CD4-positive, alpha-beta T cell (primary cell): ENCODE results near the gene TTLL1. TPM values are rescaled to one million over a fixed set of nuclear protein-coding genes. Genes with fewer than 3 reads are reported as not detected.

ENCODE experiments used
- ATAC-seq: fragments of 200-7000 bp; cut with Tn5 transposase; one replicate; pipeline ENCODE4 v1.10.0; 2022; ENCODE audit warnings: mild to moderate bottlenecking; ENCODE audit not compliant: poor library complexity
- CTCF ChIA-PET: fragments of 350-600 bp; sonication (Branson Sonifier 250); formaldehyde crosslinking; loops from one replicate; lab custom pipeline; 2021; ENCODE audit warnings: antibody characterized with exemption, inconsistent platforms; lab: Charles Lee
- POLR2A ChIA-PET: fragments of 350-600 bp; sonication (Branson Sonifier 250); formaldehyde crosslinking; loops from one replicate; lab custom pipeline; 2021; ENCODE audit warnings: antibody characterized with exemption, inconsistent platforms; lab: Charles Lee
- DNase-seq, 14 experiments: peaks; one replicate each; pipeline ENCODE4 v3.0.0-alpha.2; 2013 to 2020; ENCODE audit warnings: mixed read lengths in 2 of 14
- H3K27ac ChIP-seq, 2 donors: one replicate each; pipeline versions ENCODE4 v1.5.1 to v1.7.0; 2013; ENCODE audit warnings: low read length in 2 of 2, low read depth in 1 of 2, mild to moderate bottlenecking in 1 of 2
- H3K27me3 ChIP-seq, 2 experiments: 1 replicate in 1 of 2; 2 replicates in 1 of 2; pipeline versions ENCODE4 v1.6.1 to v1.7.0; 2013; ENCODE audit warnings: low read length in 2 of 2, control low read depth in 1 of 2, mild to moderate bottlenecking in 1 of 2, moderate library complexity in 1 of 2; ENCODE audit not compliant: insufficient read depth in 2 of 2, control insufficient read depth in 1 of 2
- H3K36me3 ChIP-seq: one replicate; pipeline ENCODE4 v1.6.1; 2013; ENCODE audit warnings: low read length, control low read depth; ENCODE audit not compliant: insufficient read depth
- H3K4me1 ChIP-seq: one replicate; pipeline ENCODE4 v1.6.1; 2013; ENCODE audit warnings: low read length, control low read depth; ENCODE audit not compliant: insufficient read depth
- H3K4me3 ChIP-seq: one replicate; pipeline ENCODE4 v1.5.1; 2013; ENCODE audit warnings: mild to moderate bottlenecking, low read length, moderate library complexity
- H3K9me3 ChIP-seq, 2 experiments: 1 replicate in 1 of 2; 2 replicates in 1 of 2; pipeline versions ENCODE4 v1.6.1 to v1.7.0; 2013; ENCODE audit warnings: low read length in 2 of 2, mild to moderate bottlenecking in 2 of 2, control low read depth in 1 of 2, moderate library complexity in 1 of 2; ENCODE audit not compliant: control insufficient read depth in 1 of 2, insufficient read depth in 1 of 2
- H3K27ac Mint-ChIP-seq: one replicate; pipeline ENCODE4 v1.8.0; 2020; ENCODE audit warnings: mixed read lengths
- H3K27me3 Mint-ChIP-seq: one replicate; pipeline ENCODE4 v1.8.0; 2021; ENCODE audit warnings: mixed read lengths
- H3K36me3 Mint-ChIP-seq: one replicate; pipeline ENCODE4 v1.8.0; 2021; ENCODE audit warnings: low read depth, mixed read lengths
- H3K4me1 Mint-ChIP-seq: one replicate; pipeline ENCODE4 v1.8.0; 2021; ENCODE audit warnings: low read depth, mixed read lengths
- H3K4me3 Mint-ChIP-seq: one replicate; pipeline ENCODE4 v1.8.0; 2020; ENCODE audit warnings: mild to moderate bottlenecking, mixed read lengths
- H3K9me3 Mint-ChIP-seq: one replicate; pipeline ENCODE4 v1.8.0; 2020; ENCODE audit warnings: mixed read lengths
- intact Hi-C, 2 experiments: fragments of 100-400 bp; cut with DNase I in 1 of 2; cut with micrococcal nuclease in 1 of 2; formaldehyde crosslinking; loops; one replicate each; pipeline versions ENCODE4 v1.15.1 to v1.9.0; 2023 to 2025; cut with DNase I, micrococcal nuclease
- total RNA-seq, 174 experiments: library from RNA in 2 of 174; stranded (reverse) in 2 of 174; gene quantifications; one replicate each; pipeline ENCODE4 v1.2.3 and lab custom pipeline; 2021 to 2026
- TF ChIP-seq, protein P1 (sequence below): fragments of 200-600 bp; IDR thresholded peaks from one replicate; pipeline ENCODE4 v1.8.0; 2022; ENCODE audit warnings: antibody characterized with exemption, mild to moderate bottlenecking

TTLL1 gene
- total RNA-seq, 2 experiments from 2014 or later, result 2.6 to 2.8 TPM

DNA sequence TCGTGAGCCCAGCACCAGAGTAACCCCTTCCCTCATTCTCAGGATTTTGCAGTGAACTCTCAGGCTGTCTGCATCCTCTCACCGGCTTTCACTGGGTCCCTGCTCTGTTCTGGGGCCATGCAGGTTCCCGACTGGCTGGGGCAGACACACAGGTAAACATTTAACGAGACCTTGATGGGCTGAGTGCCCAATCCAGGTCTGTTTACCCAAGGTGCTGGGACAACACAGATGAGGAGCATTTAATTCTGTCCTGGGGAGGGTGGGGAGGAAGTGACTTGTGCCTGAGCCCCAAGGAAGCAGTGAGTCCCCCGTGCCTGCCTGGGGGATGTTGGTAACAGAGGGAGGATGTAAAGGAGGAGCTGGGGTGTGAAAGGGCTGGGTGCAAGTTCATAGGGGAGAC is 25.8 kb upstream of the TTLL1 start:
- Mint-ChIP-seq H3K9me3 (no peaks in the 10 kb centered on the region), H3K4me1 (peaks cover 14% of the 10 kb centered on the region), H3K27me3 (no peaks in the 10 kb centered on the region), H3K4me3 (no peak overlapping the region), H3K36me3 (no peaks in the 10 kb centered on the region), H3K27ac (no peak overlapping the region)
- Histone ChIP-seq H3K36me3 (no peaks in the 10 kb centered on the region), H3K27ac (no peak overlapping the region), H3K4me1 (peaks cover 22% of the 10 kb centered on the region), H3K27me3 (no peaks in the 10 kb centered on the region), H3K9me3 (no peaks in the 10 kb centered on the region), H3K4me3 (no peak overlapping the region)
- ChIA-PET POLR2A (no interaction called here), CTCF (no interaction called here)
- no peak for DNase-seq
- TF ChIP-seq, protein P1, sequence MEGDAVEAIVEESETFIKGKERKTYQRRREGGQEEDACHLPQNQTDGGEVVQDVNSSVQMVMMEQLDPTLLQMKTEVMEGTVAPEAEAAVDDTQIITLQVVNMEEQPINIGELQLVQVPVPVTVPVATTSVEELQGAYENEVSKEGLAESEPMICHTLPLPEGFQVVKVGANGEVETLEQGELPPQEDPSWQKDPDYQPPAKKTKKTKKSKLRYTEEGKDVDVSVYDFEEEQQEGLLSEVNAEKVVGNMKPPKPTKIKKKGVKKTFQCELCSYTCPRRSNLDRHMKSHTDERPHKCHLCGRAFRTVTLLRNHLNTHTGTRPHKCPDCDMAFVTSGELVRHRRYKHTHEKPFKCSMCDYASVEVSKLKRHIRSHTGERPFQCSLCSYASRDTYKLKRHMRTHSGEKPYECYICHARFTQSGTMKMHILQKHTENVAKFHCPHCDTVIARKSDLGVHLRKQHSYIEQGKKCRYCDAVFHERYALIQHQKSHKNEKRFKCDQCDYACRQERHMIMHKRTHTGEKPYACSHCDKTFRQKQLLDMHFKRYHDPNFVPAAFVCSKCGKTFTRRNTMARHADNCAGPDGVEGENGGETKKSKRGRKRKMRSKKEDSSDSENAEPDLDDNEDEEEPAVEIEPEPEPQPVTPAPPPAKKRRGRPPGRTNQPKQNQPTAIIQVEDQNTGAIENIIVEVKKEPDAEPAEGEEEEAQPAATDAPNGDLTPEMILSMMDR, result no peak
- intact Hi-C loops, result loop anchor here in 1 of 2 experiments (5.0 kb wide), 1 partner anchor 72 kb away; the partner anchor contains the start of gene TTLL12
- ATAC-seq, result no peak

DNA sequence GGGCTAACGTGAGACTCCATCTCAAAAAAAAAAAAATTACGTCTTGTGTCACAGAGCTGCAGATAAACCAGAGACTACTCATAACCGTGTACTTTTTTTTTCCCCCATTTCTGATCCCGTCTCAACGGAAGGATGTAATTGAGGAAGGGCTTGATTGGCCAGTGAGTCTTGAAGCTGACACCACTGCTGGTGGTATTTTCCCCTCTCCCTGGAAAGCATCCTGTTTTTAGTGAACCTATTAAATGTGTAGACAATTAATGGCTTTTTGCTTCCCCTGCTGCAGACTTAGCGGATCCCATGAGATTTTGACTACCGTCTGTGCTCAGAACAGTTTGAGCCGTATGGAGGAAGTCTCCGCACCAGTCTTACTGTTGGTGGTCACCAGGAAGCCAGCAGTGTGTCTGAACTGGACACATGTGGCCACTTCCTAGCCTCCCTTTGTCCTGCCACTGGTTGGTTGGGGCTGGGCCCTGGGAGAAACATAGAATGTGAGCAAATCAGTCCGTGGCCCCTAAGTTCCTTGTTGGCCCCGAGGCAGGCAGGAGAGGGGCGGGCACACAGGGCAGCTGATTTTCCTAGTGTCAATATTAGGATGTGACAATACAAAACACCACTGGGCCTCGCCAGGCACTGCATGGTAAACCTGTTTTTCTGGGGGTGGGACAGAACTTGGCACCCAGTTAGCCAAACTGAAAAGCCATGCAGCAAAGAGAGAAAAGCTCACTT is 24.5 kb upstream of the TTLL1 start:
- TF ChIP-seq, protein P1, result no peak
- Mint-ChIP-seq H3K27ac (no peak overlapping the region), H3K4me1 (peaks cover 9% of the 10 kb centered on the region), H3K36me3 (no peaks in the 10 kb centered on the region), H3K4me3 (peak overlapping the region; percentile 14), H3K27me3 (no peaks in the 10 kb centered on the region), H3K9me3 (no peaks in the 10 kb centered on the region)
- Histone ChIP-seq H3K4me3 (no peak overlapping the region), H3K4me1 (peaks cover 16% of the 10 kb centered on the region), H3K27me3 (no peaks in the 10 kb centered on the region), H3K9me3 (no peaks in the 10 kb centered on the region), H3K36me3 (no peaks in the 10 kb centered on the region), H3K27ac (no peak overlapping the region)
- intact Hi-C loops, result loop anchor here in 1 of 2 experiments (5.0 kb wide), 1 partner anchor 74 kb away; the partner anchor contains the start of gene TTLL12
- ChIA-PET CTCF (no interaction called here), POLR2A (no interaction called here)
- DNase-seq (no peak), ATAC-seq (no peak)

DNA sequence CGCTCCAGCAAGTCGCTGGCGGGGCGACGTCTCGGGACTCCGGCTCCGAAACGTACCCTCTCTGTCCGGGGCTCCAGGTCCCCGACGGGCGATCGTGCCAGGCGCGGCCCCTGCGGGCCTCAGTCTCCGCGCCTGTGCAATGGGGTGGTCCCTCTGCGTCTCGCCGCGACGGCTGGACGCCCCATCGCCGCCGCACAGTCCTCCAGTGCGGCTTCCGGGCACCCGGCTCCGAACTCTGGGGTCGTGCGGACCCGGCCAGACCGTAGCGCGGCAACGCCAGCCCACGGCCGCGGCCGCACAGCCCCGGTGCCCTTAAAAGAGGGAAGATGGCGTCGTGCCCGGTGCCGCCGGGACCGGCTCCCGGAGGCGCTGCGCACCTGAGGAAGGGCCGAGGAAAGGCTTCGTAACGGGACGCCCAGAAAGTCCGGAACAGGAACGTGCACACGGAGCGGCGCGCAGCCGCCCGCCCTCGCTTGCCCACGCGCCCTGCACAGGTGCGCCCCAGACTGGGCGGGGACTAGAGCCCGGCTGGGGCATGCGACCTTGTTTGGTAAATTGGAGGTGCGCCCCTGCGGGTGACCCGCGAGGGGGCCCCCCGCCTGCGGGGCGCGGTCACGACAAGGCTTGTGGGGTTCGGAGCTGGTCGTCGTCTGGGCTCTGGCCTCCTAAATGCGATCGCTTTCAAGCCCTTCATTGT is 21.9 kb upstream of the TTLL1 start:
- H3K27me3 Mint-ChIP-seq, result no peaks in the 10 kb centered on the region
- peak overlapping the region; percentile 84 for H3K4me3 Mint-ChIP-seq
- CTCF ChIA-PET, result no interaction called here
- H3K9me3 Mint-ChIP-seq, result no peaks in the 10 kb centered on the region
- no peak overlapping the region for H3K27ac ChIP-seq
- TF ChIP-seq, protein P1, result no peak
- H3K27me3 ChIP-seq, result no peaks in the 10 kb centered on the region
- peak; percentile 88 for ATAC-seq
- no peaks in the 10 kb centered on the region for H3K36me3 ChIP-seq
- H3K4me3 ChIP-seq, result peak overlapping the region; percentile 58
- H3K4me1 ChIP-seq, result peaks cover 14% of the 10 kb centered on the region
- DNase-seq, result peak; percentile 14 to 81 (median 44)
- H3K27ac Mint-ChIP-seq, result peak overlapping the region; percentile 51
- H3K36me3 Mint-ChIP-seq, result no peaks in the 10 kb centered on the region
- POLR2A ChIA-PET, result interaction anchor here (0.9 to 1.3 kb wide), 4 partner anchors 26 to 96 kb away, joined by 3 to 6 read pairs (median 5); partner anchors contain the start of genes PACSIN2 and TTLL12
- peaks cover 9% of the 10 kb centered on the region for H3K4me1 Mint-ChIP-seq
- H3K9me3 ChIP-seq, result no peaks in the 10 kb centered on the region
- intact Hi-C loops, result loop anchor here (2.0 to 5.0 kb wide), 2 partner anchors 76 kb away; partner anchors contain the start of gene TTLL12 (in 2 of the 2)
